GM23338 (cell line): ENCODE data around the gene ATP6V0E2. TPM values are rescaled to one million over a fixed set of nuclear protein-coding genes. Genes with fewer than 3 reads are reported as not detected.

Source experiments
- ATAC-seq: fragments of 200-7000 bp; cut with Tn5 transposase; 3 replicates; pipeline ENCODE4 v1.9.1; 2020
- DNase-seq: peaks from one replicate; pipeline ENCODE4 v3.0.0-alpha.2; 2015; ENCODE audit warnings: low spot score
- H2AFZ ChIP-seq: fragments of 200-600 bp; sonication (generic); 2 replicates; pipeline ENCODE4 v1.8.0; 2016; ENCODE audit warnings: antibody characterized with exemption, mild to moderate bottlenecking, moderate library complexity
- H3F3A ChIP-seq: fragments of 200-600 bp; sonication (generic); replicated peaks from 2 replicates; pipeline ENCODE4 v1.8.0; 2017; ENCODE audit warnings: antibody characterized with exemption, mixed run types, low read depth
- H3K27ac ChIP-seq: fragments of 200-600 bp; sonication (generic); 2 replicates; pipeline ENCODE4 v1.6.1; 2016; ENCODE audit warnings: low read depth
- H3K27me3 ChIP-seq: fragments of 200-600 bp; sonication (generic); 2 replicates; pipeline ENCODE4 v1.8.0; 2016; ENCODE audit warnings: mild to moderate bottlenecking, mixed run types, moderate library complexity; ENCODE audit not compliant: insufficient read depth
- H3K36me3 ChIP-seq: fragments of 200-600 bp; sonication (generic); 2 replicates; pipeline ENCODE4 v1.8.0; 2016; ENCODE audit warnings: mild to moderate bottlenecking; ENCODE audit not compliant: insufficient read depth
- H3K4me1 ChIP-seq: fragments of 200-600 bp; sonication (generic); 2 replicates; pipeline ENCODE4 v1.8.0; 2016; ENCODE audit warnings: mild to moderate bottlenecking, moderate library complexity; ENCODE audit not compliant: insufficient read depth
- H3K4me2 ChIP-seq: fragments of 200-600 bp; sonication (generic); 2 replicates; pipeline ENCODE4 v1.7.1; 2017; ENCODE audit warnings: mixed run types
- H3K4me3 ChIP-seq: fragments of 200-600 bp; sonication (generic); 2 replicates; pipeline ENCODE4 v1.6.1; 2016; ENCODE audit warnings: mixed run types
- H3K79me2 ChIP-seq: fragments of 200-600 bp; sonication (generic); replicated peaks from 2 replicates; pipeline ENCODE4 v1.8.0; 2017; ENCODE audit warnings: mild to moderate bottlenecking; ENCODE audit not compliant: insufficient read depth
- H3K9me2 ChIP-seq: fragments of 200-600 bp; sonication (generic); 2 replicates; pipeline ENCODE4 v1.8.0; 2017; ENCODE audit not compliant: insufficient read depth
- H4K20me1 ChIP-seq: fragments of 200-600 bp; sonication (generic); replicated peaks from 2 replicates; pipeline ENCODE4 v1.8.0; 2017; ENCODE audit warnings: mild to moderate bottlenecking; ENCODE audit not compliant: insufficient read depth
- H3K27ac Mint-ChIP-seq: 2 replicates; pipeline ENCODE4 v1.8.0; 2020; ENCODE audit warnings: inconsistent platforms, mild to moderate bottlenecking, moderate library complexity, mixed read lengths
- H3K27me3 Mint-ChIP-seq: 3 replicates; pipeline ENCODE4 v1.8.0; 2022; ENCODE audit warnings: low read depth, mild to moderate bottlenecking, moderate library complexity, mixed read lengths, inconsistent platforms; ENCODE audit not compliant: insufficient read depth, poor library complexity
- H3K36me3 Mint-ChIP-seq: 3 replicates; pipeline ENCODE4 v1.8.0; 2021; ENCODE audit warnings: low read depth, mild to moderate bottlenecking, inconsistent platforms, moderate library complexity, mixed read lengths
- H3K4me1 Mint-ChIP-seq: 3 replicates; pipeline ENCODE4 v1.8.0; 2020; ENCODE audit warnings: mild to moderate bottlenecking, inconsistent platforms, mixed read lengths
- H3K4me3 Mint-ChIP-seq: 3 replicates; pipeline ENCODE4 v1.8.0; 2021; ENCODE audit warnings: moderate library complexity, mild to moderate bottlenecking, inconsistent platforms, mixed read lengths
- H3K9me3 Mint-ChIP-seq: 3 replicates; pipeline ENCODE4 v1.8.0; 2020; ENCODE audit warnings: moderate library complexity, mild to moderate bottlenecking, inconsistent platforms, mixed read lengths
- CREB1 ChIP-seq: fragments of 250-450 bp; sonication (Bioruptor Pico); IDR thresholded peaks from 2 replicates; pipeline ENCODE4 v1.5.0; 2020; ENCODE audit warnings: low read depth, mild to moderate bottlenecking, moderate library complexity
- EZH2 ChIP-seq: fragments of 200-600 bp; sonication (generic); IDR thresholded peaks from one replicate; pipeline ENCODE4 v1.8.0; 2017; ENCODE audit warnings: antibody characterized with exemption, mild to moderate bottlenecking, low read depth; ENCODE audit not compliant: unreplicated experiment
- EZH2phosphoT487 ChIP-seq: fragments of 200-600 bp; sonication (generic); IDR thresholded peaks from one replicate; pipeline ENCODE4 v1.8.1; 2018; ENCODE audit warnings: antibody characterized with exemption; ENCODE audit not compliant: unreplicated experiment
- JUNB ChIP-seq: IDR thresholded peaks from one replicate; pipeline ENCODE4 v1.6.1; 2016; ENCODE audit warnings: antibody characterized with exemption; ENCODE audit not compliant: unreplicated experiment
- NANOG ChIP-seq: IDR thresholded peaks from 2 replicates; pipeline ENCODE4 v1.6.1; 2016; ENCODE audit warnings: antibody characterized with exemption, borderline replicate concordance
- POLR2AphosphoS5 ChIP-seq: IDR thresholded peaks from 2 replicates; pipeline ENCODE4 v1.6.1; 2016; ENCODE audit warnings: antibody characterized with exemption, low read depth
- STAT1 ChIP-seq: IDR thresholded peaks from one replicate; pipeline ENCODE4 v1.6.1; 2016; ENCODE audit warnings: antibody characterized with exemption; ENCODE audit not compliant: unreplicated experiment
- ZNF114 ChIP-seq: fragments of 250-450 bp; sonication (Bioruptor Pico); IDR thresholded peaks from 2 replicates; pipeline ENCODE4 v1.5.0; 2020; ENCODE audit warnings: mild to moderate bottlenecking, moderate library complexity
- ZNF331 ChIP-seq: fragments of 250-450 bp; sonication (Bioruptor Pico); IDR thresholded peaks from 2 replicates; pipeline ENCODE4 v1.5.0; 2020; ENCODE audit warnings: low read depth, mild to moderate bottlenecking, moderate library complexity
- polyA plus RNA-seq: library from polyadenylated mRNA; unstranded; fragments of >200 nt; fragmentation: Nextera tagmentation; extraction: Ambion mirVana; gene quantifications from 2 replicates; pipeline ENCODE4 v1.2.1, GENCODE V29; 2016
- total RNA-seq: library from RNA; depleted of rRNA; stranded (reverse); fragments of >200 nt; shearing (Covaris generic); gene quantifications from 2 replicates; pipeline ENCODE4 v1.2.3, GENCODE V29; 2014
- TF ChIP-seq, protein P1 (sequence below), 2 experiments: fragments of 200-600 bp in 1 of 2; sonication (generic) in 1 of 2; conservative IDR thresholded peaks; 2 replicates each; pipeline versions ENCODE4 v1.5.1 to v1.6.1; 2016 to 2017; ENCODE audit warnings: antibody characterized with exemption in 2 of 2, low read depth in 2 of 2, mild to moderate bottlenecking in 2 of 2, moderate library complexity in 1 of 2
- TF ChIP-seq, protein P2 (sequence below): IDR thresholded peaks from 2 replicates; pipeline ENCODE4 v1.6.1; 2016; ENCODE audit warnings: antibody characterized with exemption
- TF ChIP-seq, protein P3 (sequence below): fragments of 250-450 bp; sonication (Bioruptor Pico); IDR thresholded peaks from 2 replicates; pipeline ENCODE4 v1.5.0; 2020; ENCODE audit warnings: mild to moderate bottlenecking, moderate library complexity
- TF ChIP-seq, protein P4 (sequence below): IDR thresholded peaks from one replicate; pipeline ENCODE4 v1.6.1; 2018; ENCODE audit warnings: antibody characterized with exemption; ENCODE audit not compliant: unreplicated experiment

The ATP6V0E2 gene
- total and polyA plus RNA-seq, 2 experiments from 2014 or later: 15.6 to 34.7 TPM

DNA sequence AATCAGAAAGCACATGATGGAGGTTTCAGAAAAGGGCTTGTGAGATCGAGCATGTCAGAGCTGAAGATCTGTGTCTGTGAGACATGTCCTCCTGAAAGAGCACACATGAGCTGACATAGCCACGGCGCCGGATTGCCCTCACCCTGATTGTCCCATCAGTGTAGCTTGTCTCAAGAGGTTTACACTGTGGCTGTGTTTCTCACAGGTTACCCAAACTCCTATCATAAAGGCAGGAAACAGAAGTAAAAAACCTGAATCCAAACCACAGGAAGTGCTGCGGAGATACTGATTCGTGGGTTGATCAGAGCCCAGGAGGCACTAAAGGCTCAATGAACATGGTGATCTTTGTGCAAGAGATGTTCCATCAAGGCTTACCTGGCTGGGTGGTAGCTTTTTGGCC lies 3.9 kb upstream of the ATP6V0E2 start:
- Mint-ChIP-seq H3K27me3 (peaks cover 16% of the 10 kb centered on the region), H3K4me1 (peaks cover 12% of the 10 kb centered on the region; the same call in 1 of the 3 replicates), H3K4me3 (no peak overlapping the region), H3K36me3 (no peaks in the 10 kb centered on the region), H3K27ac (no peak overlapping the region), H3K9me3 (no peaks in the 10 kb centered on the region)
- H3K79me2 ChIP-seq: no peaks in the 10 kb centered on the region
- H4K20me1 ChIP-seq: no peaks in the 10 kb centered on the region
- H3K9me2 ChIP-seq: no peaks in the 10 kb centered on the region
- H3K4me3 ChIP-seq: no peak overlapping the region
- DNase-seq: no peak
- H3K4me2 ChIP-seq: no peak overlapping the region
- H3K36me3 ChIP-seq: no peaks in the 10 kb centered on the region
- peaks cover 6% of the 10 kb centered on the region; the same call in 1 of the 2 replicates for H3K4me1 ChIP-seq
- H2AFZ ChIP-seq: no peak overlapping the region
- TF ChIP-seq STAT1: no peak
- TF ChIP-seq, protein P1, sequence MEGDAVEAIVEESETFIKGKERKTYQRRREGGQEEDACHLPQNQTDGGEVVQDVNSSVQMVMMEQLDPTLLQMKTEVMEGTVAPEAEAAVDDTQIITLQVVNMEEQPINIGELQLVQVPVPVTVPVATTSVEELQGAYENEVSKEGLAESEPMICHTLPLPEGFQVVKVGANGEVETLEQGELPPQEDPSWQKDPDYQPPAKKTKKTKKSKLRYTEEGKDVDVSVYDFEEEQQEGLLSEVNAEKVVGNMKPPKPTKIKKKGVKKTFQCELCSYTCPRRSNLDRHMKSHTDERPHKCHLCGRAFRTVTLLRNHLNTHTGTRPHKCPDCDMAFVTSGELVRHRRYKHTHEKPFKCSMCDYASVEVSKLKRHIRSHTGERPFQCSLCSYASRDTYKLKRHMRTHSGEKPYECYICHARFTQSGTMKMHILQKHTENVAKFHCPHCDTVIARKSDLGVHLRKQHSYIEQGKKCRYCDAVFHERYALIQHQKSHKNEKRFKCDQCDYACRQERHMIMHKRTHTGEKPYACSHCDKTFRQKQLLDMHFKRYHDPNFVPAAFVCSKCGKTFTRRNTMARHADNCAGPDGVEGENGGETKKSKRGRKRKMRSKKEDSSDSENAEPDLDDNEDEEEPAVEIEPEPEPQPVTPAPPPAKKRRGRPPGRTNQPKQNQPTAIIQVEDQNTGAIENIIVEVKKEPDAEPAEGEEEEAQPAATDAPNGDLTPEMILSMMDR (conservative IDR thresholded peaks at IDR 0.05; ENCODE audit: low read depth in 2 of 2): no peak
- TF ChIP-seq, protein P2, sequence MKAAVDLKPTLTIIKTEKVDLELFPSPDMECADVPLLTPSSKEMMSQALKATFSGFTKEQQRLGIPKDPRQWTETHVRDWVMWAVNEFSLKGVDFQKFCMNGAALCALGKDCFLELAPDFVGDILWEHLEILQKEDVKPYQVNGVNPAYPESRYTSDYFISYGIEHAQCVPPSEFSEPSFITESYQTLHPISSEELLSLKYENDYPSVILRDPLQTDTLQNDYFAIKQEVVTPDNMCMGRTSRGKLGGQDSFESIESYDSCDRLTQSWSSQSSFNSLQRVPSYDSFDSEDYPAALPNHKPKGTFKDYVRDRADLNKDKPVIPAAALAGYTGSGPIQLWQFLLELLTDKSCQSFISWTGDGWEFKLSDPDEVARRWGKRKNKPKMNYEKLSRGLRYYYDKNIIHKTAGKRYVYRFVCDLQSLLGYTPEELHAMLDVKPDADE: no peak
- TF ChIP-seq CREB1 (CRISPR knock-in tag): no peak
- TF ChIP-seq, protein P3, sequence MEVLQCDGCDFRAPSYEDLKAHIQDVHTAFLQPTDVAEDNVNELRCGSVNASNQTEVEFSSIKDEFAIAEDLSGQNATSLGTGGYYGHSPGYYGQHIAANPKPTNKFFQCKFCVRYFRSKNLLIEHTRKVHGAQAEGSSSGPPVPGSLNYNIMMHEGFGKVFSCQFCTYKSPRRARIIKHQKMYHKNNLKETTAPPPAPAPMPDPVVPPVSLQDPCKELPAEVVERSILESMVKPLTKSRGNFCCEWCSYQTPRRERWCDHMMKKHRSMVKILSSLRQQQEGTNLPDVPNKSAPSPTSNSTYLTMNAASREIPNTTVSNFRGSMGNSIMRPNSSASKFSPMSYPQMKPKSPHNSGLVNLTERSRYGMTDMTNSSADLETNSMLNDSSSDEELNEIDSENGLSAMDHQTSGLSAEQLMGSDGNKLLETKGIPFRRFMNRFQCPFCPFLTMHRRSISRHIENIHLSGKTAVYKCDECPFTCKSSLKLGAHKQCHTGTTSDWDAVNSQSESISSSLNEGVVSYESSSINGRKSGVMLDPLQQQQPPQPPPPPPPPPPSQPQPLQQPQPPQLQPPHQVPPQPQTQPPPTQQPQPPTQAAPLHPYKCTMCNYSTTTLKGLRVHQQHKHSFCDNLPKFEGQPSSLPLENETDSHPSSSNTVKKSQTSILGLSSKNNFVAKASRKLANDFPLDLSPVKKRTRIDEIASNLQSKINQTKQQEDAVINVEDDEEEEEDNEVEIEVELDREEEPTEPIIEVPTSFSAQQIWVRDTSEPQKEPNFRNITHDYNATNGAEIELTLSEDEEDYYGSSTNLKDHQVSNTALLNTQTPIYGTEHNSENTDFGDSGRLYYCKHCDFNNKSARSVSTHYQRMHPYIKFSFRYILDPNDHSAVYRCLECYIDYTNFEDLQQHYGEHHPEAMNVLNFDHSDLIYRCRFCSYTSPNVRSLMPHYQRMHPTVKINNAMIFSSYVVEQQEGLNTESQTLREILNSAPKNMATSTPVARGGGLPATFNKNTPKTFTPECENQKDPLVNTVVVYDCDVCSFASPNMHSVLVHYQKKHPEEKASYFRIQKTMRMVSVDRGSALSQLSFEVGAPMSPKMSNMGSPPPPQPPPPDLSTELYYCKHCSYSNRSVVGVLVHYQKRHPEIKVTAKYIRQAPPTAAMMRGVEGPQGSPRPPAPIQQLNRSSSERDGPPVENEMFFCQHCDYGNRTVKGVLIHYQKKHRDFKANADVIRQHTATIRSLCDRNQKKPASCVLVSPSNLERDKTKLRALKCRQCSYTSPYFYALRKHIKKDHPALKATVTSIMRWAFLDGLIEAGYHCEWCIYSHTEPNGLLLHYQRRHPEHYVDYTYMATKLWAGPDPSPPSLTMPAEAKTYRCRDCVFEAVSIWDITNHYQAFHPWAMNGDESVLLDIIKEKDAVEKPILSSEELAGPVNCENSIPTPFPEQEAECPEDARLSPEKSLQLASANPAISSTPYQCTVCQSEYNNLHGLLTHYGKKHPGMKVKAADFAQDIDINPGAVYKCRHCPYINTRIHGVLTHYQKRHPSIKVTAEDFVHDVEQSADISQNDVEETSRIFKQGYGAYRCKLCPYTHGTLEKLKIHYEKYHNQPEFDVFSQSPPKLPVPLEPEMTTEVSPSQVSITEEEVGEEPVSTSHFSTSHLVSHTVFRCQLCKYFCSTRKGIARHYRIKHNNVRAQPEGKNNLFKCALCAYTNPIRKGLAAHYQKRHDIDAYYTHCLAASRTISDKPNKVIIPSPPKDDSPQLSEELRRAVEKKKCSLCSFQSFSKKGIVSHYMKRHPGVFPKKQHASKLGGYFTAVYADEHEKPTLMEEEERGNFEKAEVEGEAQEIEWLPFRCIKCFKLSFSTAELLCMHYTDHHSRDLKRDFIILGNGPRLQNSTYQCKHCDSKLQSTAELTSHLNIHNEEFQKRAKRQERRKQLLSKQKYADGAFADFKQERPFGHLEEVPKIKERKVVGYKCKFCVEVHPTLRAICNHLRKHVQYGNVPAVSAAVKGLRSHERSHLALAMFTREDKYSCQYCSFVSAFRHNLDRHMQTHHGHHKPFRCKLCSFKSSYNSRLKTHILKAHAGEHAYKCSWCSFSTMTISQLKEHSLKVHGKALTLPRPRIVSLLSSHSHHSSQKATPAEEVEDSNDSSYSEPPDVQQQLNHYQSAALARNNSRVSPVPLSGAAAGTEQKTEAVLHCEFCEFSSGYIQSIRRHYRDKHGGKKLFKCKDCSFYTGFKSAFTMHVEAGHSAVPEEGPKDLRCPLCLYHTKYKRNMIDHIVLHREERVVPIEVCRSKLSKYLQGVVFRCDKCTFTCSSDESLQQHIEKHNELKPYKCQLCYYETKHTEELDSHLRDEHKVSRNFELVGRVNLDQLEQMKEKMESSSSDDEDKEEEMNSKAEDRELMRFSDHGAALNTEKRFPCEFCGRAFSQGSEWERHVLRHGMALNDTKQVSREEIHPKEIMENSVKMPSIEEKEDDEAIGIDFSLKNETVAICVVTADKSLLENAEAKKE: no peak
- TF ChIP-seq, protein P4, sequence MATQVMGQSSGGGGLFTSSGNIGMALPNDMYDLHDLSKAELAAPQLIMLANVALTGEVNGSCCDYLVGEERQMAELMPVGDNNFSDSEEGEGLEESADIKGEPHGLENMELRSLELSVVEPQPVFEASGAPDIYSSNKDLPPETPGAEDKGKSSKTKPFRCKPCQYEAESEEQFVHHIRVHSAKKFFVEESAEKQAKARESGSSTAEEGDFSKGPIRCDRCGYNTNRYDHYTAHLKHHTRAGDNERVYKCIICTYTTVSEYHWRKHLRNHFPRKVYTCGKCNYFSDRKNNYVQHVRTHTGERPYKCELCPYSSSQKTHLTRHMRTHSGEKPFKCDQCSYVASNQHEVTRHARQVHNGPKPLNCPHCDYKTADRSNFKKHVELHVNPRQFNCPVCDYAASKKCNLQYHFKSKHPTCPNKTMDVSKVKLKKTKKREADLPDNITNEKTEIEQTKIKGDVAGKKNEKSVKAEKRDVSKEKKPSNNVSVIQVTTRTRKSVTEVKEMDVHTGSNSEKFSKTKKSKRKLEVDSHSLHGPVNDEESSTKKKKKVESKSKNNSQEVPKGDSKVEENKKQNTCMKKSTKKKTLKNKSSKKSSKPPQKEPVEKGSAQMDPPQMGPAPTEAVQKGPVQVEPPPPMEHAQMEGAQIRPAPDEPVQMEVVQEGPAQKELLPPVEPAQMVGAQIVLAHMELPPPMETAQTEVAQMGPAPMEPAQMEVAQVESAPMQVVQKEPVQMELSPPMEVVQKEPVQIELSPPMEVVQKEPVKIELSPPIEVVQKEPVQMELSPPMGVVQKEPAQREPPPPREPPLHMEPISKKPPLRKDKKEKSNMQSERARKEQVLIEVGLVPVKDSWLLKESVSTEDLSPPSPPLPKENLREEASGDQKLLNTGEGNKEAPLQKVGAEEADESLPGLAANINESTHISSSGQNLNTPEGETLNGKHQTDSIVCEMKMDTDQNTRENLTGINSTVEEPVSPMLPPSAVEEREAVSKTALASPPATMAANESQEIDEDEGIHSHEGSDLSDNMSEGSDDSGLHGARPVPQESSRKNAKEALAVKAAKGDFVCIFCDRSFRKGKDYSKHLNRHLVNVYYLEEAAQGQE: no peak
- TF ChIP-seq ZNF114: no peak
- TF ChIP-seq NANOG: no peak
- TF ChIP-seq EZH2: no peak
- TF ChIP-seq JUNB: no peak
- TF ChIP-seq POLR2AphosphoS5: no peak
- no peak for TF ChIP-seq ZNF331 (CRISPR knock-in tag)
- TF ChIP-seq EZH2phosphoT487: no peak
- H3K27ac ChIP-seq: no peak overlapping the region
- ATAC-seq: no peak
- H3K27me3 ChIP-seq: peaks cover 20% of the 10 kb centered on the region
- peaks cover 11% of the 10 kb centered on the region; the same call in 1 of the 2 replicates for H3F3A ChIP-seq
